Stimulated activated CD8-positive, alpha-beta memory T cell treated with anti-CD3 and anti-CD28 coated beads, Interleukin-7, amount 100 ng/mL, for 48 hours (primary cell): ENCODE measurements around the gene IFNL4.
"Not testable (repeated sequence)": the region's sequence is repeated elsewhere in the genome, so short reads cannot be mapped to it uniquely, and the experiment has no call there.

ENCODE experiments used
- DNase-seq, 2 donors: peaks; one replicate each; pipeline ENCODE4 v3.0.0-alpha.2; 2020; ENCODE audit warnings: low read depth in 1 of 2; ENCODE audit errors: extremely low read depth in 1 of 2

The IFNL4 gene

GRCh38 chr19:39224910-39225309 lies 23.7 kb downstream of the IFNL4 start:
- DNase-seq, result no peak

GRCh38 chr19:39223703-39224279 lies 24.9 kb downstream of the IFNL4 start:
- DNase-seq, result no peak

- not testable (repeated sequence) for DNase-seq
Measured at GRCh38 chr19:39219108-39219507, 29.5 kb downstream of the IFNL4 start.

GRCh38 chr19:39218230-39219007 lies 30.2 kb downstream of the IFNL4 start:
- DNase-seq, result no peak

GRCh38 chr19:39217094-39217493 lies 31.6 kb downstream of the IFNL4 start:
- no peak for DNase-seq

GRCh38 chr19:39215323-39215722 lies 33.3 kb downstream of the IFNL4 start:
- DNase-seq, result not testable (repeated sequence)

GRCh38 chr19:39212375-39212742 lies 36.3 kb downstream of the IFNL4 start:
- peak; percentile 26 to 38 for DNase-seq

GRCh38 chr19:39211731-39212374 lies 36.8 kb downstream of the IFNL4 start:
- no peak for DNase-seq

GRCh38 chr19:39209196-39209595 lies 39.5 kb downstream of the IFNL4 start:
- DNase-seq, result no peak

- no peak for DNase-seq
Measured at GRCh38 chr19:39208175-39208795, 40.4 kb downstream of the IFNL4 start.

GRCh38 chr19:39207293-39207836 lies 41.3 kb downstream of the IFNL4 start:
- DNase-seq, result no peak

- no peak for DNase-seq
Measured at GRCh38 chr19:39206122-39206521, 42.5 kb downstream of the IFNL4 start.

- no peak for DNase-seq
Measured at GRCh38 chr19:39205449-39205764, 43.2 kb downstream of the IFNL4 start.

GRCh38 chr19:39203372-39204341 lies 45.0 kb downstream of the IFNL4 start, which contains the start of gene SYCN:
Gene SYCN, minus strand, starts transcription at chr19:39204263. Its CDS starts 9 bp downstream, at chr19:39204254.
- no peak for DNase-seq

- DNase-seq, result no peak
Measured at GRCh38 chr19:39202998-39203355, 45.7 kb downstream of the IFNL4 start.

- no peak for DNase-seq
Measured at GRCh38 chr19:39200803-39201115, 47.9 kb downstream of the IFNL4 start.

- no peak for DNase-seq
Measured at GRCh38 chr19:39200066-39200802, 48.4 kb downstream of the IFNL4 start.

- no peak for DNase-seq
Measured at GRCh38 chr19:39199025-39199424, 49.6 kb downstream of the IFNL4 start.

- DNase-seq, result no peak
Measured at GRCh38 chr19:39197808-39198207, 50.8 kb downstream of the IFNL4 start.
